Measurements from ENCODE around the gene CISTR.

DNA sequence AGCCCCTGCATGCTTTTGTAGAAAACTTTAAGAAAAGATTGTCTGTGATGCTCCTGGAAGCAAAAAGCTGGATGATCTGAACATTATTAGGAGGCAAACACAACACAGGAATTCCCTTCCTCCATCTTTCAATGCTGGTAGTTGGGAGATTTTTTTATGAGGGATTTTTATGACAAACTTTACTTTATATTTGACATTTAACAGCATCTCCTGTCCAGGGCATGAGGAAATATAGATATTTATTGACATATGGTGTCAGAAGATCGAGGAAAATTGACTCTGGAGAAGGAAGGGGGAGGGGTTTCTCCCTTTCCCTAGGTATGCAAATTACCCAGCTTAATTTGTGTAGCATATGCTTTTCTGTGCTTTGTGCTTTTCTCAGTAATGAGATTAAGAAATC, 37.8 kb upstream of the CISTR start:
- TF ChIP-seq, protein P1, sequence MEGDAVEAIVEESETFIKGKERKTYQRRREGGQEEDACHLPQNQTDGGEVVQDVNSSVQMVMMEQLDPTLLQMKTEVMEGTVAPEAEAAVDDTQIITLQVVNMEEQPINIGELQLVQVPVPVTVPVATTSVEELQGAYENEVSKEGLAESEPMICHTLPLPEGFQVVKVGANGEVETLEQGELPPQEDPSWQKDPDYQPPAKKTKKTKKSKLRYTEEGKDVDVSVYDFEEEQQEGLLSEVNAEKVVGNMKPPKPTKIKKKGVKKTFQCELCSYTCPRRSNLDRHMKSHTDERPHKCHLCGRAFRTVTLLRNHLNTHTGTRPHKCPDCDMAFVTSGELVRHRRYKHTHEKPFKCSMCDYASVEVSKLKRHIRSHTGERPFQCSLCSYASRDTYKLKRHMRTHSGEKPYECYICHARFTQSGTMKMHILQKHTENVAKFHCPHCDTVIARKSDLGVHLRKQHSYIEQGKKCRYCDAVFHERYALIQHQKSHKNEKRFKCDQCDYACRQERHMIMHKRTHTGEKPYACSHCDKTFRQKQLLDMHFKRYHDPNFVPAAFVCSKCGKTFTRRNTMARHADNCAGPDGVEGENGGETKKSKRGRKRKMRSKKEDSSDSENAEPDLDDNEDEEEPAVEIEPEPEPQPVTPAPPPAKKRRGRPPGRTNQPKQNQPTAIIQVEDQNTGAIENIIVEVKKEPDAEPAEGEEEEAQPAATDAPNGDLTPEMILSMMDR (IDR thresholded peaks at IDR 0.05; ENCODE audit: borderline replicate concordance, extremely low read depth, low read length, poor library complexity, severe bottlenecking) = no peak
- no peak for TF ChIP-seq EZH2 (IDR thresholded peaks at IDR 0.05; ENCODE audit: borderline replicate concordance, low read depth, low read length, severe bottlenecking)

All from DND-41 (cell line).